Left colon (tissue), 2 donors: Measurements from ENCODE around the gene HBE1. TPM values are rescaled to one million over a fixed set of nuclear protein-coding genes. Genes with fewer than 3 reads are reported as not detected.
A peak's percentile ranks its signal among the peaks of the same experiment; 100 is the strongest.

Experiments
- ATAC-seq: fragments of 200-7000 bp; cut with Tn5 transposase; one replicate; pipeline ENCODE4 v1.9.1; 2020; ENCODE audit warnings: mild to moderate bottlenecking, moderate library complexity
- DNase-seq, 2 donors: peaks; one replicate each; pipeline ENCODE4 v3.0.0-alpha.2; 2020
- intact Hi-C, 2 donors: fragments of 100-400 bp; cut with DNase I in 1 of 2; cut with micrococcal nuclease in 1 of 2; formaldehyde crosslinking; loops; one replicate each; pipeline versions ENCODE4 v1.11.2 to v1.14.0; 2022; cut with DNase I, micrococcal nuclease
- total RNA-seq, 2 donors: library from RNA; stranded (reverse); fragmentation: NEBNext Ultra II Directional; extraction: Animal tissue kit (Norgen Biotek cat#: 25700); gene quantifications; one replicate each; pipeline ENCODE4 v1.2.1, GENCODE V29; 2021
- donor health status: DM: no; HTN: no; CAD: no.
- donor health status: DM: yes; HTN: yes; CAD: no.

Gene HBE1
- total RNA-seq, 2 donors from 2014 or later: not detected

DNA sequence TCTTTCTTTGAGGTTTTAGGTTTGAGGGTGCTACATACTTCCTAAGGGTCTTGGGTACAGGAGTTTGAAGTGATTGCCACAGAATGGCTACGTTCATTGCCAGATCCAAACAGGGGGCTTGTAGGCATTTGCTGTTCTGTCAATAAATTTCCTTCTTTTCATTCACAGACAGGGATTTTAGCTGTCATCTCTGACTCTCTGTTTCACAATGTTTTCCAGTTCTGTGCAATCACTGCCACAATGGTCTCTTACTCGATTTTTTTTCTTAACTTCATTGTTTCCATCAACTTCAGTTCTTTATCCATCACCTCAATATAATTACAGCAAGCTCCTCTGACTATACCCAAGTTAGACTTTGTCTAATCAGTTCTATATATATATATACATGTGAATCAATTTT, 29.3 kb downstream of the HBE1 start:
- intact Hi-C loops: no loop called here
- no peak for DNase-seq
- ATAC-seq: no peak

DNA sequence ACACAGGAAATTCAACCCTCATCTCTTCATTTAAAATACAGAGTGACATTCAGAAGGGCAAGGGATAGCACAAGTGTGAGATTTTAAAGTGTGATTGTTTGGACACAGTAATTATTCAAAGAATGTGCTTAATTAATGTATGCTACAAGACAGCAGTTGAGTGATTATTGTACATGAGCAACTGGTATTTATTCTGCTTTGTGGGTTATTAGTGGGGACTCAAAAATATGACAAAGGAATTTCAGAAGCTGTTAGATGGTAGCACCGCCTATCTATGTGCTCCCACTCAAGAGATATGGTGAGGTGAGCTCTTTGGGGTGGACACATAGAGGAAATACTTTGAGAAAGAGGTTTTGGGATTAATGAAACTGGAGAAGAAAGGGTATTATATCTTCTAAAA, 29.7 kb downstream of the HBE1 start:
- no peak for ATAC-seq
- no peak for DNase-seq
- intact Hi-C loops: no loop called here

DNA sequence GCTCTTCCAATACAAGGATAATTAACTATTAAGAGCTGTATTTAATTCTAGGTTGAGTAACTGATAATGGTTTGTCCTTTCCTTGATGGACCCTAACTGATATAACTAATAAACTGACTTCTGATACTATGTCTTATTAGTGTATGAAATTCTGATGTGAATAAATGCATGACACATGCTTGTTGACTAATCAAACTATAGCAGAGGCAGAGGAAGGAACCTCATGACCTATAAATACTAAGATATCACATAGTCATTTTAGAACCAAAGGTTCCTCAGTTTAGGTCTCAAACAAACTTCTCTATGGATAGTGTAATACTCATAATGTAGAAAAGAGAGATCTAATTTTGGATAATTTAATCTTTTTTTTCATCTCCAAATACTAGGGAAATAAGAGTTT, 30.7 kb downstream of the HBE1 start:
- DNase-seq (no peak), ATAC-seq (no peak)
- intact Hi-C loops: no loop called here

DNA sequence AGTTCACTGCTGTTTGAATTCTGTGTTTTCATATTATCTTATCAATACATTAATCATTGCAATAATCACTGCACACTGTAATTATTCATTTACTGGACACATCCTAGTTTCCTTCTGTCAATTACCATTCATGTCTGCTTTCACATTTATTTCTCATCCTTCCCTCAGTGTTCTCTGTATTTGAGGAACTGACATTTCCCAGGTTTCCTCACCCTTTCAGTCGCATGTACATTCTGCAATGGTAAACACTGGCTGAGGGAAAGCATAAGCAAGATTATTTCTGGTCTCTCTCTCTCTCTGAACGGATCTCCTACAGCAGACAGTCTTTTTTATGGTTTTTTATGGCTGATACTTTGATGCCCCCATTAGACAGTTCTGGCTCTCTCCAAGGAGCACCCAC, 31.3 kb downstream of the HBE1 start:
- ATAC-seq (no peak), DNase-seq (no peak)
- intact Hi-C loops: no loop called here

DNA sequence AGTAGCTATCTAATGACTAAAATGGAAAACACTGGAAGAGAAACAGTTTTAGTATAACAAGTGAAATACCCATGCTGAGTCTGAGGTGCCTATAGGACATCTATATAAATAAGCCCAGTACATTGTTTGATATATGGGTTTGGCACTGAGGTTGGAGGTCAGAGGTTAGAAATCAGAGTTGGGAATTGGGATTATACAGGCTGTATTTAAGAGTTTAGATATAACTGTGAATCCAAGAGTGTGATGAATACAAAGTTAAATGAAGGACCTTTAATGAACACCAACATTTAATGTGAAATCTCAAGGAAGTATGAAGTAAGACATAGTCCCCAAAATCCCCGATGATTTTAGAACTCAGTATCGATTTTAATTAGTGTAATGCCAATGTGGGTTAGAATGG, 32.3 kb downstream of the HBE1 start:
- no peak for DNase-seq
- intact Hi-C loops: no loop called here
- ATAC-seq: no peak

DNA sequence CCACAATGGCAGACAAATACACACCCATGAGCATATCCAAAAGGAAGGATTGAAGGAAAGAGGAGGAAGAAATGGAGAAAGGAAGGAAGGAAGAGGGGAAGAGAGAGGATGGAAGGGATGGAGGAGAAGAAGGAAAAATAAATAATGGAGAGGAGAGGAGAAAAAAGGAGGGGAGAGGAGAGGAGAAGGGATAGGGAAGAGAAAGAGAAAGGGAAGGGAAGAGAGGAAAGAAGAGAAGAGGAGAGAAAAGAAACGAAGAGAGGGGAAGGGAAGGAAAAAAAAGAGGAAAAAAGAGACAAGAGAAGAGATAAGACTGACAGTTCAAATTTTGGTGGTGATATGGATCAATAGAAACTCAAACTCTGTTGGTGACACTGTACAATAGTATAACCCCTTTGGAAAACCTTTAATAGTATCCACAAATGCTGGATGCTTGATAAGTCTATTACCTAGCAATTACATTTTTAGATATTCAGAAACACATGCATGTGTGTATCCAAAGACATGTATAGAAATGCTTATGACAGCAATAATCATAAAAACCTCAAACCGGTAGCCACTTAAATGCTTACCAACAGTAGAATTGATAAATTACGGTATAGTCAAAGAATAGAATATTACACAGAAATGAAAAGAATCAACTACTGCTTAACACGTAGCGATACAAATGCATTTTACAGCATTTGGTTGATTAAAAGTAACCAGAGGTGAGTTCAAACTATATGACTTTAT, 34.2 kb downstream of the HBE1 start:
- intact Hi-C loops: no loop called here
- ATAC-seq (no peak), DNase-seq (no peak)

DNA sequence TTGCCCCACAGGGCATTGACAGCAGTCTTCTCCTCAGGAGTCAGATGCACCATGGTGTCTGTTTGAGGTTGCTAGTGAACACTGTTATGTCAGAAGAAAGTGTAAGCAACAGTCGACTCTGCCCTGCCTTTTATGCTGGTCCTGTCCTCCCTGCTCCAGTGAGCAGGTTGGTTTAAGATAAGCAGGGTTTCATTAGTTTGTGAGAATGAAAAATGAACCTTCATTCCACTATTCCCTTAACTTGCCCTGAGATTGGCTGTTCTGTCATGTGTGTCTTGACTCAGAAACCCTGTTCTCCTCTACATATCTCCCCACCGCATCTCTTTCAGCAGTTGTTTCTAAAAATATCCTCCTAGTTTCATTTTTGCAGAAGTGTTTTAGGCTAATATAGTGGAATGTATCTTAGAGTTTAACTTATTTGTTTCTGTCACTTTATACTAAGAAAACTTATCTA, 35.3 kb downstream of the HBE1 start, which contains the start of gene HBD:
Gene HBD (minus strand): TSS at position 103 of the 454 bp plus-strand sequence. CDS start 50 bp downstream, at position 53.
- DNase-seq (no peak), ATAC-seq (no peak)
- intact Hi-C loops: no loop called here

DNA sequence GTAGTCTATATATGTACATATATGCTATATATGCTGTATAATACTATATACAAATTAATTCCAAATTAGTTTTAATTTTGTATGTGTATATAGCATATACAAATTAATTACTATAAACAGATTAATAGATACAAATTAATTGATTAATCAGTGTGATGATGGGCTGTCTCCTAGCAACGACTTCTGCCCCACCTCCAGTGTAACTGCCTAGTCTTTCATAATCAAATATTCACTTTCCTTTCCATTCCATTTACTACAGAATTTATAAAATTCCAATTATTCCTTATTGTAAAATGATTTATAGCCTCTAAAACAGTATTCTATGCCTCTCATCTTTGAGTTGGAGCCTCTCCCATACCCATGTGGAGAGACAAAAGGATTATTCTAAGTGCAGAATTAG, 36.4 kb downstream of the HBE1 start:
- ATAC-seq (no peak), DNase-seq (no peak)
- intact Hi-C loops: no loop called here

DNA sequence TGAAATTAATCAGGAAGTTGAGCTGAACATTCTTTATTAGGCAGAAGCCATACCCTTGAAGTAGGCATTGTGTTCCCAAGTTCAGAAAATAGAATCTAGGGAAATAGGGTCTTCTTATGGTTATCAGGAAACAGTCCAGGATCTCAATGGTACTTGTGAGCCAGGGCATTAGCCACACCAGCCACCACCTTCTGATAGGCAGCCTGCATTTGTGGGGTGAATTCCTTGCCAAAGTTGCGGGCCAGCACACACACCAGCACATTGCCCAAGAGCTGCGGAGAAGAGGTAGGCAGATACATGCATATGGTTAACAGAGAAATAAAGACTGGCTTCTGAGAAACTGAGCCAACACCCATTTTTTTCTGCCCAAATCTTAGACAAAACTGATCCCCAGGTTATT, 36.9 kb downstream of the HBE1 start:
- ATAC-seq: no peak
- no peak for DNase-seq
- intact Hi-C loops: no loop called here

DNA sequence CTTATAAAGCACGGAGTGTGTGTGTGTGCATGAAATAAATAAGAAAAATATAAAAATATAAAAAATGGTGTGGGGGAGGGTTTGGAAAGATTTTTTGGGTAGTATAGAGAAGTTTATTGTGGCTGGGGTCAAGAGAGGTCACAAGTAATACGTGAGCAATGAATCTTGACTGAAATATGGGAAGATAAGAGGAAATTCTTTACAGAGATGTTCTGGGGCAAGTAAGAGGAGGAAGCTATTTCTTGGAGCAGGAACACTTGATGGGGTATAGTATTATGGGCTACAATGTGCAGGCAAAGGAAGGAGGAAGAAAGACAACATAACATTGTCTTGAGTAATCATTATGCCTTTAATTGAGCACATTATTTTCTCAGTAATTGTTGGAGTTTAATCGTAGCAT, 37.6 kb downstream of the HBE1 start:
- DNase-seq (no peak), ATAC-seq (no peak)
- intact Hi-C loops: no loop called here

DNA sequence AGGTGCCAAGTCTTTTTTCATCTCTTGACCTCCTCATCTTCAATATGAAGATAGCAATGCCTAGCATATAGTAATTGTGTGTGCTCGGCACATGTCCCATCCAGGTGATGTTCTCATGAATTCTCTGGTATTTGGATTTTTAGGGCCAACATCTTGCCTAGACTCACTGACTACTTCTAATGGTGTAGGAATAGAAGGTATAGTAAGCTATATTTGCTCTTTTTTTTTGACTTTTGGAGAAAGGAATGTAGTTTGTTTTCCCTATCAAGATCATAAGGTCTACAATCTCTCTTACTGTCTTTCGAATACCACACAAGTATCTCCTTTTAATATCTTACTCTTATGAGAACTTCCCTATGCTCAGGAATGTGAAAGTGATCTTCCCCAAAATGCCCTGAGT, 38.6 kb downstream of the HBE1 start:
- intact Hi-C loops: no loop called here
- ATAC-seq: no peak
- no peak for DNase-seq

DNA sequence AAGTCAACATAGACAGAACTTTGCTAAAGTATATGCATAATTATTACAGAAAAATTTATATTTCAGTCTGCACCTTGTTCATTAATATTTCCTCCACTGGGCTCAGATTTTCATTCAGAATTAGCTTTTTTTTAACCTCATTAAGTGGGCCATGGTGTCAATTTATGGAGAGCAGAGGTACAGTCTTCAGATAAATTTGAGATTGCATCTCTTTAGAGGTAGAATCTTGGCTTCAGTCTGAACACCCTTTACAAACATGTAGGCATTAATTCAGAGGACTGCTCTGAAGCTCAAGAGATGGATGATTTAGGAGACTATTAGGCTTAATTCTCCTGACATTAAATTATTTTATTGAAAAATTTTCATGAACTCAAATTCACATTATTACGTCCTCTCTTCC, 39.5 kb downstream of the HBE1 start:
- DNase-seq: no peak
- no peak for ATAC-seq
- intact Hi-C loops: no loop called here

DNA sequence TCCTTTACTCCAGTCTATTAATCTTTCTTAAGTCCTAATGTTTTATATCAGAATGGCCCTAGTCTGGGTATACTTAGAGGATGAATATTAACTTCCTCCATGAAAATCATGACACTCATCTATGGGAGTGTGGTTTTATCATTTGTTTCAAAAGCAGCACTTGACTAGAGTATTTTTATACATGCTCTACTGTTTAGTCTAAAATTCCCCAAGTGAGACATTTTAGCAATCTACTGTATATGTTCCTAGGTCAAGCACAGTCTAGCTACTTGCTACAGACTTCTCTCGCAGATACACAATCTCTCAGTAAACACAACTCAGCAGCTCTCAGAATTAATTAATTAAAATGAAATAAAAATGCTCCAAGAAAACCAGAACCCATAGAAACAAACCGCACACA, 39.9 kb downstream of the HBE1 start:
- no peak for DNase-seq
- intact Hi-C loops: no loop called here
- ATAC-seq: no peak

DNA sequence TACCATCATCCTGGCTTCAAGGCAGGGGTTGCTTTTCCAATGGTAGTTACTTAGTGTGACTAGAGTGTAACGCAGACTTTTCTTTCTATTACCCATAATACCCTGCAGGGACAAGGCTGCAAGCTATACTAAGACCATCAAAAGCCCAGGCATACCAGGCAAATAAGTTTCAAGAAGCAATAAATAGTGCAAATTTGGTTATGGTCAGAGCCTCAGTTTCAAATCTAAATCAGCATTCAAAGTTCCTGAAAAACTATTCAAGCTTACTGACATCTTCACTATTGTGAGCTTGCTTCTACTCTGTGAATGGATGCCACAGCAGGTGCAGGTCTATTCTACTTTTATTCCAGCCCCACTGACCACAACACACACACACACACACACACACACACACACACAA, 40.4 kb downstream of the HBE1 start:
- intact Hi-C loops: no loop called here
- DNase-seq (no peak), ATAC-seq (no peak)

DNA sequence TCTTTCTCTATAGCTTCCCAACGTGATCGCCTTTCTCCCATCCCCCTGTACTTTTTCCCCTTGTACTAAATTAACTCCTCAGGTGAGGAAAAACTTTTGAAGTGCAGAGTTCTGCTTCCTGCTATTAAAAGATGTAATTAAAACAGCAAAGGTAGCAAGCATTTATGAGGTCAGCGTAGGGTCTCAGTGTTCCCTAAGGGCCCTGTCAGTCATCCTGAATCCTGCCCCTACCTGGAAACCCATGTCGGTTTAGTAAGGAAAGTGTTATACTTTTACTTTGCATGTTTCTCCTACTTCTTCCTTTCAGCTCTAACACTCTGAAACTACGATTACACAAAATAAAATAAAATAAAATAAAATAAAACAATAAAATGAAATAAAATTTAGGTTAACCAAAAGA, 41.6 kb downstream of the HBE1 start:
- intact Hi-C loops: no loop called here
- ATAC-seq (no peak), DNase-seq (no peak)

DNA sequence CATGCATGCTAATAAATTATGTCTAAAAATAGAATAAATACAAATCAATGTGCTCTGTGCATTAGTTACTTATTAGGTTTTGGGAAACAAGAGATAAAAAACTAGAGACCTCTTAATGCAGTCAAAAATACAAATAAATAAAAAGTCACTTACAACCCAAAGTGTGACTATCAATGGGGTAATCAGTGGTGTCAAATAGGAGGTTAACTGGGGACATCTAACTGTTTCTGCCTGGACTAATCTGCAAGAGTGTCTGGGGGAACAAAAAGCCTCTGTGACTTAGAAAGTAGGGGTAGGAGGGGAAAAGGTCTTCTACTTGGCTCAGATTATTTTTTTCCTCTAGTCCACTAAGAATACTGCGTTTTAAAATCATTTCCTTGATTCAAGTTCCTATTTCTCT, 42.1 kb downstream of the HBE1 start:
- ATAC-seq (no peak), DNase-seq (no peak)
- intact Hi-C loops: no loop called here

DNA sequence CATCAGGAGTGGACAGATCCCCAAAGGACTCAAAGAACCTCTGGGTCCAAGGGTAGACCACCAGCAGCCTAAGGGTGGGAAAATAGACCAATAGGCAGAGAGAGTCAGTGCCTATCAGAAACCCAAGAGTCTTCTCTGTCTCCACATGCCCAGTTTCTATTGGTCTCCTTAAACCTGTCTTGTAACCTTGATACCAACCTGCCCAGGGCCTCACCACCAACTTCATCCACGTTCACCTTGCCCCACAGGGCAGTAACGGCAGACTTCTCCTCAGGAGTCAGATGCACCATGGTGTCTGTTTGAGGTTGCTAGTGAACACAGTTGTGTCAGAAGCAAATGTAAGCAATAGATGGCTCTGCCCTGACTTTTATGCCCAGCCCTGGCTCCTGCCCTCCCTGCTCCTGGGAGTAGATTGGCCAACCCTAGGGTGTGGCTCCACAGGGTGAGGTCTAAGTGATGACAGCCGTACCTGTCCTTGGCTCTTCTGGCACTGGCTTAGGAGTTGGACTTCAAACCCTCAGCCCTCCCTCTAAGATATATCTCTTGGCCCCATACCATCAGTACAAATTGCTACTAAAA, 42.9 kb downstream of the HBE1 start, which contains the start of gene HBB:
Gene HBB (minus strand): TSS at position 340 of the 579 bp plus-strand sequence. CDS start 50 bp downstream, at position 290.
- ATAC-seq (peak; percentile 52), DNase-seq (no peak)
- intact Hi-C loops: no loop called here

DNA sequence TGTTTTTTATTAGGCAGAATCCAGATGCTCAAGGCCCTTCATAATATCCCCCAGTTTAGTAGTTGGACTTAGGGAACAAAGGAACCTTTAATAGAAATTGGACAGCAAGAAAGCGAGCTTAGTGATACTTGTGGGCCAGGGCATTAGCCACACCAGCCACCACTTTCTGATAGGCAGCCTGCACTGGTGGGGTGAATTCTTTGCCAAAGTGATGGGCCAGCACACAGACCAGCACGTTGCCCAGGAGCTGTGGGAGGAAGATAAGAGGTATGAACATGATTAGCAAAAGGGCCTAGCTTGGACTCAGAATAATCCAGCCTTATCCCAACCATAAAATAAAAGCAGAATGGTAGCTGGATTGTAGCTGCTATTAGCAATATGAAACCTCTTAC, 44.3 kb downstream of the HBE1 start:
- DNase-seq (no peak), ATAC-seq (no peak)
- intact Hi-C loops: no loop called here

DNA sequence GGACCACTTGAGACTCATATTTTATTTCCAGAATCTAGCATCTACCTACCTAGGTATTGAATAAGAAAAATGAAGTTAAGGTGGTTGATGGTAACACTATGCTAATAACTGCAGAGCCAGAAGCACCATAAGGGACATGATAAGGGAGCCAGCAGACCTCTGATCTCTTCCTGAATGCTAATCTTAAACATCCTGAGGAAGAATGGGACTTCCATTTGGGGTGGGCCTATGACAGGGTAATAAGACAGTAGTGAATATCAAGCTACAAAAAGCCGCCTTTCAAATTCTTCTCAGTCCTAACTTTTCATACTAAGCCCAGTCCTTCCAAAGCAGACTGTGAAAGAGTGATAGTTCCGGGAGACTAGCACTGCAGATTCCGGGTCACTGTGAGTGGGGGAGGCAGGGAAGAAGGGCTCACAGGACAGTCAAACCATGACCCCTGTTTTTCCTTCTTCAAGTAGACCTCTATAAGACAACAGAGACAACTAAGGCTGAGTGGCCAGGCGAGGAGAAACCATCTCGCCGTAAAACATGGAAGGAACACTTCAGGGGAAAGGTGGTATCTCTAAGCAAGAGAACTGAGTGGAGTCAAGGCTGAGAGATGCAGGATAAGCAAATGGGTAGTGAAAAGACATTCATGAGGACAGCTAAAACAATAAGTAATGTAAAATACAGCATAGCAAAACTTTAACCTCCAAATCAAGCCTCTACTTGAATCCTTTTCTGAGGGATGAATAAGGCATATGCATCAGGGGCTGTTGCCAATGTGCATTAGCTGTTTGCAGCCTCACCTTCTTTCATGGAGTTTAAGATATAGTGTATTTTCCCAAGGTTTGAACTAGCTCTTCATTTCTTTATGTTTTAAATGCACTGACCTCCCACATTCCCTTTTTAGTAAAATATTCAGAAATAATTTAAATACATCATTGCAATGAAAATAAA, 44.9 kb downstream of the HBE1 start:
- intact Hi-C loops: no loop called here
- DNase-seq: no peak
- no peak for ATAC-seq

DNA sequence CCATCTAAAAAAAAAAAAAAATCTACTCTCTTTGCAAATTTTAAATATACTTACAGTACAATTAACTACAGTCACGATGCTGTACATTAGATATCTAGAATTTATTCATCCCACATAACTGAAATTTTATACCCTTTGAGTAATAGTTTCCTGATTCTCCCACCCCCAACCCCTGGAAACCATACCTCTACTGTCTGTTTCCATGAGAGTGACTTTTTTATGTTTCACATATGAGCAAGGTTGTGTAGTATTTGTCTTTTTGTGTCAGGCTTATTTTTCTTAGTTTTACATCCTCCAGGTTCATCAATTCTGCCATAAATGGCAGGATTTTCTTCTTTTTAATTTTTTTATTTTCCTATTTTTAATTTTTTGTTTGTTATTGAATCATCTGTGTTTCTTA, 46.1 kb downstream of the HBE1 start:
- DNase-seq: no peak
- intact Hi-C loops: no loop called here
- no peak for ATAC-seq
